SK-N-SH treated with all-trans-retinoic acid at 6 μM for 48 hours (cell line): ENCODE measurements around the gene PUM1.

Experiments
- ATAC-seq: fragments of 200-7000 bp; cut with Tn5 transposase; 3 replicates; pipeline ENCODE4 v1.9.1; 2020; ENCODE audit warnings: mild to moderate bottlenecking, moderate library complexity
- ARNTL ChIP-seq: fragments of 450-650 bp; formaldehyde crosslinking; IDR thresholded peaks from 2 replicates; pipeline ENCODE4 v1.5.0; 2020; ENCODE audit warnings: low read depth, mild to moderate bottlenecking, moderate library complexity, borderline replicate concordance
- ESRRG ChIP-seq: fragments of 250-450 bp; sonication (Bioruptor Pico); IDR thresholded peaks from 2 replicates; pipeline ENCODE4 v1.6.1; 2021; ENCODE audit warnings: mild to moderate bottlenecking
- OSR1 ChIP-seq: fragments of 250-450 bp; sonication (Bioruptor Pico); IDR thresholded peaks from 2 replicates; pipeline ENCODE4 v1.8.0; 2022; ENCODE audit warnings: moderate library complexity, mild to moderate bottlenecking, inconsistent platforms
- PPARA ChIP-seq: fragments of 250-450 bp; sonication (Bioruptor Pico); IDR thresholded peaks from 2 replicates; pipeline ENCODE4 v1.5.0; 2020; ENCODE audit warnings: mild to moderate bottlenecking, borderline replicate concordance
- RARB ChIP-seq: fragments of 250-450 bp; sonication (Bioruptor Pico); IDR thresholded peaks from 2 replicates; pipeline ENCODE4 v1.8.0; 2021; ENCODE audit warnings: mild to moderate bottlenecking, moderate library complexity
- SNAI2 ChIP-seq: fragments of 250-450 bp; sonication (Bioruptor Pico); IDR thresholded peaks from 2 replicates; pipeline ENCODE4 v1.5.0; 2020; ENCODE audit warnings: mild to moderate bottlenecking, moderate library complexity
- TCF4 ChIP-seq: fragments of 250-450 bp; sonication (Bioruptor Pico); IDR thresholded peaks from 2 replicates; pipeline ENCODE4 v1.8.0; 2021; ENCODE audit warnings: mild to moderate bottlenecking, moderate library complexity, borderline replicate concordance
- TOX ChIP-seq: fragments of 250-450 bp; sonication (Bioruptor Pico); IDR thresholded peaks from 2 replicates; pipeline ENCODE4 v1.8.0; 2021; ENCODE audit warnings: mild to moderate bottlenecking, moderate library complexity, borderline replicate concordance
- TSHZ2 ChIP-seq: fragments of 250-450 bp; sonication (Bioruptor Pico); IDR thresholded peaks from 2 replicates; pipeline ENCODE4 v1.5.0; 2020; ENCODE audit warnings: mild to moderate bottlenecking, moderate library complexity
- ZC3H10 ChIP-seq: fragments of 250-450 bp; sonication (Bioruptor Pico); IDR thresholded peaks from 2 replicates; pipeline ENCODE4 v1.5.1; 2021; ENCODE audit warnings: mild to moderate bottlenecking, moderate library complexity
- ZFP3 ChIP-seq: fragments of 250-450 bp; sonication (Bioruptor Pico); IDR thresholded peaks from 2 replicates; pipeline ENCODE4 v1.5.0; 2020; ENCODE audit warnings: mild to moderate bottlenecking, moderate library complexity
- ZFP30 ChIP-seq: fragments of 450-650 bp; formaldehyde crosslinking; IDR thresholded peaks from 2 replicates; pipeline ENCODE4 v1.5.0; 2022; ENCODE audit warnings: mild to moderate bottlenecking, moderate library complexity
- ZNF565 ChIP-seq: fragments of 450-650 bp; formaldehyde crosslinking; conservative IDR thresholded peaks from 2 replicates; pipeline ENCODE4 v1.5.0; 2020; ENCODE audit warnings: low read depth, mild to moderate bottlenecking, moderate library complexity
- ZNF70 ChIP-seq: fragments of 450-650 bp; formaldehyde crosslinking; IDR thresholded peaks from 2 replicates; pipeline ENCODE4 v1.5.0; 2020; ENCODE audit warnings: mild to moderate bottlenecking, moderate library complexity
- ZNF8 ChIP-seq: fragments of 450-650 bp; formaldehyde crosslinking; IDR thresholded peaks from 2 replicates; pipeline ENCODE4 v1.5.0; 2020; ENCODE audit warnings: mild to moderate bottlenecking, moderate library complexity
- TF ChIP-seq, protein P1 (sequence below): fragments of 250-450 bp; sonication (Bioruptor Pico); IDR thresholded peaks from 2 replicates; pipeline ENCODE4 v1.8.0; 2021; ENCODE audit warnings: low read depth, mild to moderate bottlenecking, moderate library complexity, borderline replicate concordance
- TF ChIP-seq, protein P2 (sequence below): fragments of 250-450 bp; sonication (Bioruptor Pico); IDR thresholded peaks from 2 replicates; pipeline ENCODE4 v1.5.1; 2020; ENCODE audit warnings: low read depth, mild to moderate bottlenecking, moderate library complexity
- TF ChIP-seq, protein P3 (sequence below): fragments of 250-450 bp; sonication (Bioruptor Pico); IDR thresholded peaks from 2 replicates; pipeline ENCODE4 v1.5.1; 2021; ENCODE audit warnings: mild to moderate bottlenecking, moderate library complexity
- TF ChIP-seq, protein P4 (sequence below): fragments of 250-450 bp; sonication (Bioruptor Pico); IDR thresholded peaks from 2 replicates; pipeline ENCODE4 v1.8.0; 2020; ENCODE audit warnings: mild to moderate bottlenecking, moderate library complexity, borderline replicate concordance

The PUM1 gene

DNA sequence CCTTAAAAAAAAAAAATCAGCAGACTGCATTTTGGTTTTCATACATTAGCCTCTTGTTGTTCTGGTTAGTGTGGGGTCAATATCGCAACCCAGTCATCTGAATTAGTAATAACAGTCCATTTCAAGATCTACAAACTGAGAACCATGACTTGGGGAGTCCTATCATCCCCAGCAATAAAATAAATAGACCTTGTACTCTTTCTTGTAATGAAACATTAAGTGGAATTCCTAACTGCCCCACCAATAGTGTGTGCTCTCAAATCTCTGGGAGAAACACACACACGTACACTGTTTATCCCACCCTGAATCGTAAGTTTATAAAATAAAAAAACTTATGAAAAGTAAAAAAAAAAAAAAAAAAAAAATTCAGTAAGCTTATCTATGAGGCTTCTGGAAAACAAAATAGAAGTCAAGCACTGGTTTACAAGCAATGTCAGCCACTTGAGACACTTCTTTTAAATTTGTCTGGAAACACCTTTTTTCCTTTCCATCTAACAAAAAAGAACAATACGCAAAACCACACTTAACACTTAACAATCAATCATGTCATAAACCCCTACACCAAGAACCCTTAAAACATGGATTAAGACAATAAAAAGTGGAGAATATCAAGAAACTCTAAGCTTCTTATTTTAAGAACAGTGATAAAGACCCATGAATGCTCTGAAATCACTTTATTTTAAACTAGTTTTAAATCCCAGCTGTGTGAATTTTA is 53.1 kb downstream of the PUM1 start:
- no peak for ATAC-seq
- TF ChIP-seq TCF4 (CRISPR knock-in tag) (no peak), ARNTL (no peak), RARB (CRISPR knock-in tag) (no peak), ESRRG (CRISPR knock-in tag) (no peak), TSHZ2 (CRISPR knock-in tag) (no peak), ZFP30 (CRISPR knock-in tag) (no peak), PPARA (CRISPR knock-in tag) (no peak), ZNF8 (CRISPR knock-in tag) (no peak), ZFP3 (CRISPR knock-in tag) (no peak), OSR1 (CRISPR knock-in tag) (no peak), ZNF565 (CRISPR knock-in tag) (no peak), TOX (CRISPR knock-in tag) (no peak), ZNF70 (no peak)
- TF ChIP-seq, protein P1, sequence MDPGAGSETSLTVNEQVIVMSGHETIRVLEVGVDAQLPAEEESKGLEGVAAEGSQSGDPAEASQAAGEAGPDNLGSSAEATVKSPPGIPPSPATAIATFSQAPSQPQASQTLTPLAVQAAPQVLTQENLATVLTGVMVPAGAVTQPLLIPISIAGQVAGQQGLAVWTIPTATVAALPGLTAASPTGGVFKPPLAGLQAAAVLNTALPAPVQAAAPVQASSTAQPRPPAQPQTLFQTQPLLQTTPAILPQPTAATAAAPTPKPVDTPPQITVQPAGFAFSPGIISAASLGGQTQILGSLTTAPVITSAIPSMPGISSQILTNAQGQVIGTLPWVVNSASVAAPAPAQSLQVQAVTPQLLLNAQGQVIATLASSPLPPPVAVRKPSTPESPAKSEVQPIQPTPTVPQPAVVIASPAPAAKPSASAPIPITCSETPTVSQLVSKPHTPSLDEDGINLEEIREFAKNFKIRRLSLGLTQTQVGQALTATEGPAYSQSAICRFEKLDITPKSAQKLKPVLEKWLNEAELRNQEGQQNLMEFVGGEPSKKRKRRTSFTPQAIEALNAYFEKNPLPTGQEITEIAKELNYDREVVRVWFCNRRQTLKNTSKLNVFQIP (CRISPR knock-in tag), result no peak
- TF ChIP-seq, protein P2, sequence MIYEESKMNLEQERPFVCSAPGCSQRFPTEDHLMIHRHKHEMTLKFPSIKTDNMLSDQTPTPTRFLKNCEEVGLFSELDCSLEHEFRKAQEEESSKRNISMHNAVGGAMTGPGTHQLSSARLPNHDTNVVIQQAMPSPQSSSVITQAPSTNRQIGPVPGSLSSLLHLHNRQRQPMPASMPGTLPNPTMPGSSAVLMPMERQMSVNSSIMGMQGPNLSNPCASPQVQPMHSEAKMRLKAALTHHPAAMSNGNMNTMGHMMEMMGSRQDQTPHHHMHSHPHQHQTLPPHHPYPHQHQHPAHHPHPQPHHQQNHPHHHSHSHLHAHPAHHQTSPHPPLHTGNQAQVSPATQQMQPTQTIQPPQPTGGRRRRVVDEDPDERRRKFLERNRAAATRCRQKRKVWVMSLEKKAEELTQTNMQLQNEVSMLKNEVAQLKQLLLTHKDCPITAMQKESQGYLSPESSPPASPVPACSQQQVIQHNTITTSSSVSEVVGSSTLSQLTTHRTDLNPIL, result no peak
- TF ChIP-seq, protein P3, sequence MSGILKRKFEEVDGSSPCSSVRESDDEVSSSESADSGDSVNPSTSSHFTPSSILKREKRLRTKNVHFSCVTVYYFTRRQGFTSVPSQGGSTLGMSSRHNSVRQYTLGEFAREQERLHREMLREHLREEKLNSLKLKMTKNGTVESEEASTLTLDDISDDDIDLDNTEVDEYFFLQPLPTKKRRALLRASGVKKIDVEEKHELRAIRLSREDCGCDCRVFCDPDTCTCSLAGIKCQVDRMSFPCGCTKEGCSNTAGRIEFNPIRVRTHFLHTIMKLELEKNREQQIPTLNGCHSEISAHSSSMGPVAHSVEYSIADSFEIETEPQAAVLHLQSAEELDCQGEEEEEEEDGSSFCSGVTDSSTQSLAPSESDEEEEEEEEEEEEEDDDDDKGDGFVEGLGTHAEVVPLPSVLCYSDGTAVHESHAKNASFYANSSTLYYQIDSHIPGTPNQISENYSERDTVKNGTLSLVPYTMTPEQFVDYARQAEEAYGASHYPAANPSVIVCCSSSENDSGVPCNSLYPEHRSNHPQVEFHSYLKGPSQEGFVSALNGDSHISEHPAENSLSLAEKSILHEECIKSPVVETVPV (CRISPR knock-in tag), result no peak
- TF ChIP-seq, protein P4, sequence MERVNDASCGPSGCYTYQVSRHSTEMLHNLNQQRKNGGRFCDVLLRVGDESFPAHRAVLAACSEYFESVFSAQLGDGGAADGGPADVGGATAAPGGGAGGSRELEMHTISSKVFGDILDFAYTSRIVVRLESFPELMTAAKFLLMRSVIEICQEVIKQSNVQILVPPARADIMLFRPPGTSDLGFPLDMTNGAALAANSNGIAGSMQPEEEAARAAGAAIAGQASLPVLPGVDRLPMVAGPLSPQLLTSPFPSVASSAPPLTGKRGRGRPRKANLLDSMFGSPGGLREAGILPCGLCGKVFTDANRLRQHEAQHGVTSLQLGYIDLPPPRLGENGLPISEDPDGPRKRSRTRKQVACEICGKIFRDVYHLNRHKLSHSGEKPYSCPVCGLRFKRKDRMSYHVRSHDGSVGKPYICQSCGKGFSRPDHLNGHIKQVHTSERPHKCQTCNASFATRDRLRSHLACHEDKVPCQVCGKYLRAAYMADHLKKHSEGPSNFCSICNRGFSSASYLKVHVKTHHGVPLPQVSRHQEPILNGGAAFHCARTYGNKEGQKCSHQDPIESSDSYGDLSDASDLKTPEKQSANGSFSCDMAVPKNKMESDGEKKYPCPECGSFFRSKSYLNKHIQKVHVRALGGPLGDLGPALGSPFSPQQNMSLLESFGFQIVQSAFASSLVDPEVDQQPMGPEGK (CRISPR knock-in tag), result no peak

DNA sequence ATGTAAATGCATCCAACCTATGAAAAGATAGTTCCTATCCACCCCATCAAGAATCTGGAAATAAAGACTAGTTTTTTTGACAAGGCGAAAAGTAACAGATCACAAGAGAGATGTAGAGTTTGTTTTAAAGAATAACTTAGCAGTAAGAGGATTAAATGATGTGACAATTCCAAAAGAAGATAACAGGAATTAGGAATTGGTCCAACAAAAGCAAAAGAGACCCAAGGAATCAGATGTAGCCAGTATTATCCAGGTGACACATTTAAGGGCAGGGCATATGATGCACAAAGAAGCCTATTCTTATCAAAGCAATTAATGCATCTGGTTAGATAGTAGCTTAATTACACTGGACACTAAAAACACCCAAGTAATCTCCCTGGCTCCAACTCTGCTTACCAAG is 53.8 kb downstream of the PUM1 start:
- ATAC-seq, result no peak
- TF ChIP-seq, protein P3 (CRISPR knock-in tag), result no peak
- TF ChIP-seq, protein P1 (CRISPR knock-in tag), result no peak
- no peak for TF ChIP-seq TCF4 (CRISPR knock-in tag)
- no peak for TF ChIP-seq ZC3H10 (CRISPR knock-in tag)
- TF ChIP-seq TSHZ2 (CRISPR knock-in tag), result no peak
- TF ChIP-seq ARNTL, result no peak
- no peak for TF ChIP-seq ZNF565 (CRISPR knock-in tag)
- no peak for TF ChIP-seq SNAI2 (CRISPR knock-in tag)
- TF ChIP-seq PPARA (CRISPR knock-in tag), result no peak
